SK-N-SH (cell line): ENCODE measurements around the gene CPM. TPM values are rescaled to one million over a fixed set of nuclear protein-coding genes. Genes with fewer than 3 reads are reported as not detected.
A peak's percentile ranks its signal among the peaks of the same experiment; 100 is the strongest.
"Not testable (repeated sequence)": the region's sequence is repeated elsewhere in the genome, so short reads cannot be mapped to it uniquely, and the experiment has no call there.

Experiments used
- CTCF ChIA-PET: fragments of 300-600, 350-600 bp; formaldehyde crosslinking; extraction: SDS; loops from one replicate; lab custom pipeline; 2021; lab: Yijun Ruan, JAX
- POLR2A ChIA-PET: fragments of 350-600 bp; sonication (Branson Sonifier 250); formaldehyde crosslinking; extraction: SDS; loops from one replicate; lab custom pipeline; 2020; ENCODE audit warnings: antibody characterized with exemption, inconsistent platforms; lab: Yijun Ruan, JAX
- DNase-seq: peaks from one replicate; pipeline ENCODE4 v3.0.0; 2012
- H2AFZ ChIP-seq: fragments of 200-600 bp; sonication (generic); 2 replicates; pipeline ENCODE4 v1.8.1; 2016; ENCODE audit warnings: antibody characterized with exemption, mild to moderate bottlenecking, low read depth
- H3F3A ChIP-seq: fragments of 200-600 bp; sonication (generic); replicated peaks from 2 replicates; pipeline ENCODE3; 2016; ENCODE audit warnings: antibody characterized with exemption, mild to moderate bottlenecking; ENCODE audit not compliant: insufficient read depth
- H3K27ac ChIP-seq, 2 experiments: fragments of 200-500 bp in 1 of 2; fragments of 200-600 bp in 1 of 2; sonication (Bioruptor generic) in 1 of 2; sonication (generic), shearing (Covaris generic) in 1 of 2; 2 replicates each; pipeline versions ENCODE4 v1.5.1 to v1.6.1; 2014 to 2016; ENCODE audit warnings: low read depth in 2 of 2, inconsistent platforms in 1 of 2, low read length in 1 of 2, mild to moderate bottlenecking in 1 of 2, mixed read lengths in 1 of 2
- H3K27me3 ChIP-seq: fragments of 200-600 bp; sonication (generic), shearing (Covaris generic); 2 replicates; pipeline ENCODE4 v1.6.1; 2016; ENCODE audit warnings: mixed run types; ENCODE audit not compliant: insufficient read depth
- H3K36me3 ChIP-seq, 2 experiments: fragments of 200-500 bp in 1 of 2; fragments of 200-600 bp in 1 of 2; sonication (Bioruptor generic) in 1 of 2; sonication (generic) in 1 of 2; replicated peaks in 1 of 2; 2 replicates each; pipeline versions ENCODE3 to v1.5.1; 2014 to 2016; ENCODE audit warnings: low read length in 1 of 2, mild to moderate bottlenecking in 1 of 2; ENCODE audit not compliant: insufficient read depth in 2 of 2, control insufficient read depth in 1 of 2
- H3K4me1 ChIP-seq, 2 experiments: fragments of 200-500 bp in 1 of 2; fragments of 200-600 bp in 1 of 2; sonication (Bioruptor generic) in 1 of 2; sonication (generic), shearing (Covaris generic) in 1 of 2; 2 replicates each; pipeline versions ENCODE4 v1.5.1 to v1.6.1; 2014 to 2016; ENCODE audit warnings: low read depth in 1 of 2, low read length in 1 of 2, mixed run types in 1 of 2; ENCODE audit not compliant: insufficient read depth in 2 of 2, control insufficient read depth in 1 of 2
- H3K4me2 ChIP-seq: fragments of 200-600 bp; sonication (generic), shearing (Covaris generic); 2 replicates; pipeline ENCODE4 v1.6.1; 2017; ENCODE audit warnings: mixed run types
- H3K4me3 ChIP-seq, 2 experiments: fragments of 200-500 bp in 1 of 2; fragments of 200-600 bp in 1 of 2; sonication (Bioruptor generic) in 1 of 2; sonication (generic), shearing (Covaris generic) in 1 of 2; 2 replicates each; pipeline versions ENCODE4 v1.5.1 to v1.8.1; 2014 to 2016; ENCODE audit warnings: low read depth in 2 of 2, inconsistent platforms in 1 of 2, low read length in 1 of 2, mild to moderate bottlenecking in 1 of 2, mixed read lengths in 1 of 2, moderate library complexity in 1 of 2
- H3K79me2 ChIP-seq: fragments of 200-600 bp; sonication (generic); 2 replicates; pipeline ENCODE4 v1.8.1; 2017; ENCODE audit warnings: mild to moderate bottlenecking; ENCODE audit not compliant: insufficient read depth
- H3K9ac ChIP-seq: fragments of 200-600 bp; sonication (generic); 2 replicates; pipeline ENCODE4 v1.6.1; 2017; ENCODE audit warnings: mixed run types
- H3K9me2 ChIP-seq: fragments of 200-600 bp; sonication (generic); 2 replicates; pipeline ENCODE4 v1.6.1; 2017; ENCODE audit warnings: mixed run types
- H3K9me3 ChIP-seq: fragments of 200-600 bp; sonication (generic); 2 replicates; pipeline ENCODE4 v1.6.1; 2017; ENCODE audit warnings: mixed run types, mild to moderate bottlenecking, moderate library complexity
- H4K20me1 ChIP-seq: fragments of 200-600 bp; sonication (generic); 2 replicates; pipeline ENCODE4 v1.6.1; 2017; ENCODE audit warnings: mild to moderate bottlenecking, mixed run types; ENCODE audit not compliant: insufficient read depth
- ELF1 ChIP-seq: IDR thresholded peaks from 2 replicates; pipeline ENCODE4 v1.4.0; 2012
- GABPA ChIP-seq: IDR thresholded peaks from 2 replicates; pipeline ENCODE4 v1.4.0; 2012; ENCODE audit warnings: low read depth, mild to moderate bottlenecking
- MAX ChIP-seq: IDR thresholded peaks from 2 replicates; pipeline ENCODE4 v1.4.0; 2012; ENCODE audit warnings: low read depth
- MEF2A ChIP-seq: IDR thresholded peaks from 2 replicates; pipeline ENCODE4 v1.4.0; 2012; ENCODE audit warnings: low read depth, borderline replicate concordance
- NFIC ChIP-seq: IDR thresholded peaks from 2 replicates; pipeline ENCODE4 v1.4.0; 2012; ENCODE audit warnings: borderline replicate concordance
- PBX3 ChIP-seq: IDR thresholded peaks from 2 replicates; pipeline ENCODE4; 2012
- RCOR1 ChIP-seq: fragments of 150-350 bp; IDR thresholded peaks from 2 replicates; pipeline ENCODE4 v1.6.1; 2017; ENCODE audit warnings: antibody characterized with exemption, low read length
- REST ChIP-seq: IDR thresholded peaks from 2 replicates; pipeline ENCODE4 v1.6.1; 2012; ENCODE audit warnings: mild to moderate bottlenecking, low read depth, low read length, moderate library complexity
- RFX5 ChIP-seq: IDR thresholded peaks from 2 replicates; pipeline ENCODE4 v1.6.1; 2012; ENCODE audit warnings: mild to moderate bottlenecking, improper control_type of control experiment, low read length
- WGBS: methylation state at CpG from one replicate; pipeline ENCODE4 v1.1.6; 2017; ENCODE audit warnings: low lambda C conversion rate; 5-methylcytosine and 5-hydroxymethylcytosine counted together
- polyA plus RNA-seq, 3 experiments: library from polyadenylated mRNA; depleted of rRNA; stranded (reverse); fragments of >200 nt; gene quantifications; 2 replicates each; pipeline ENCODE4 v1.2.3, GENCODE V29; 2012

Gene CPM
- polyA plus RNA-seq, 1 of the 3 experiments (the other 2 are of a cell fraction): 10.8 TPM

GRCh38 chr12:68821357-68822188 is 111.4 kb downstream of the CPM start:
- POLR2A ChIA-PET: interaction anchor here (0.8 kb wide), 1 partner anchor 13 kb away, joined by 3 read pairs; no protein-coding TSS in a partner anchor
- Histone ChIP-seq H3K4me1 (0 out of 4 replicates have a peak, but pooled peaks cover 0 to 5% of the 10 kb centered on the region in 2 experiments), H3K27ac (peak overlapping the region in 1 of 2 experiments; percentile 25; a peak in 1 of 4 replicates), H3K27me3 (no peaks in the 10 kb centered on the region), H3K9me2 (no peaks in the 10 kb centered on the region), H3K4me3 (no peak overlapping the region), H3K9me3 (no peaks in the 10 kb centered on the region), H2AFZ (no peak overlapping the region)
- WGBS: 92% methylated on average over 6 of the region's 6 CpGs
- TF ChIP-seq RFX5 (no peak), MAX (no peak), PBX3 (no peak), NFIC (no peak), GABPA (no peak), RCOR1 (no peak), ELF1 (no peak), REST (no peak), MEF2A (no peak)
- TF ChIP-seq, all 33 proteins: peak for 0
- Histone ChIP-seq H3K4me2 (no peak overlapping the region), H3K9ac (no peak overlapping the region), H3K36me3 (peaks cover 70 to 95% of the 10 kb centered on the region in 2 experiments), H3F3A (peaks cover 80% of the 10 kb centered on the region), H3K79me2 (peaks cover 88% of the 10 kb centered on the region), H4K20me1 (peaks cover 97% of the 10 kb centered on the region)
- CTCF ChIA-PET: interaction anchor here (1.0 to 3.7 kb wide), 4 partner anchors 9 to 249 kb away, joined by 3 to 23 read pairs (median 3); no protein-coding TSS in a partner anchor
- no peak for DNase-seq

- H3K4me2 ChIP-seq, DNase-seq, H3K27me3 ChIP-seq, H3K4me1 ChIP-seq, H3K9me3 ChIP-seq, H3K9me2 ChIP-seq, H3K9ac ChIP-seq, H2AFZ ChIP-seq, H3K4me3 ChIP-seq, H3K27ac ChIP-seq, POLR2A ChIA-PET: not testable (repeated sequence)
- CTCF ChIA-PET: interaction anchor here (0.6 to 3.7 kb wide), 5 partner anchors 11 to 337 kb away, joined by 3 to 23 read pairs (median 4); partner anchors contain the start of gene MDM2
- Histone ChIP-seq H3F3A (peaks cover 75% of the 10 kb centered on the region), H3K36me3 (peaks cover 71 to 97% of the 10 kb centered on the region in 2 experiments), H3K79me2 (peaks cover 97% of the 10 kb centered on the region), H4K20me1 (peaks cover 98% of the 10 kb centered on the region)
- 94% methylated on average over 13 of the region's 13 CpGs for WGBS
Observed at GRCh38 chr12:68819481-68819880, 113.5 kb downstream of the CPM start.
